RKO (cell line): ENCODE data around the gene SC5D.

ENCODE experiments used
- DNase-seq: peaks from one replicate; pipeline ENCODE4 v3.0.0-alpha.2; 2016; ENCODE audit warnings: low spot score

Gene SC5D

DNA sequence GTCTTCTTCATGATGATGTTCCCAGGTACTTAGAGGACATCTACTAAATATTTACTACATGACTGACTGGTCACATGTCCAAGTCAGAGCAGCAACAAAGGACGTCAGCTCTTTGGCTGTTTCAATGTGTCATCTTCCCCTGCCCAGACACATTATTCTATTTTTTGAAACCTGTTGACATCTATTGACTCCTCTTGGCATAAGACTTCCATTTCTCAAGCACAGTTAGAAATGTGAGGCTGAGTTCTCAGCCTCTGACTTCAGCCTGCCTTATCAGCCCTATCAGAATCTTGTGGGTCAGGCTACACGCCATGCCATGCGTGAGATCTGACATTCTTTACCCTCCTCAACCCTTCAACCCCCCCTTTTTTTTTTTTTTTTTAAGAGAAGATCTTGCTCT is 63.8 kb downstream of the SC5D start:
- no peak for DNase-seq
